IMR-90 (cell line): Measurements from ENCODE around the gene LACC1. TPM values are rescaled to one million over a fixed set of nuclear protein-coding genes. Genes with fewer than 3 reads are reported as not detected.

Experiments
- ATAC-seq: fragments of 200-7000 bp; cut with Tn5 transposase; 2 replicates; pipeline ENCODE4 v1.9.1; 2020; ENCODE audit warnings: low read depth, mild to moderate bottlenecking, moderate library complexity
- BruUV-seq: library from RNA; stranded (reverse); fragments of 400-500 nt; replicated peaks from 2 replicates; lab custom pipeline; 2021; lab: Mats Ljungman, UMichigan
- CTCF ChIA-PET: fragments of 300-600 bp; formaldehyde crosslinking; extraction: SDS; loops from one replicate; lab custom pipeline; 2021; ENCODE audit warnings: antibody characterized with exemption; lab: Yijun Ruan, JAX
- POLR2A ChIA-PET: fragments of 300-600 bp; sonication (Branson Sonifier 250); formaldehyde crosslinking; loops from one replicate; lab custom pipeline; 2022; ENCODE audit warnings: antibody characterized with exemption; ENCODE audit not compliant: unreplicated experiment; lab: Charles Lee
- DNase-seq: peaks from one replicate; pipeline ENCODE4 v3.0.0; 2013
- H2AFZ ChIP-seq: replicated peaks from 2 replicates; pipeline ENCODE3; 2013; ENCODE audit warnings: low read length, mild to moderate bottlenecking; ENCODE audit not compliant: poor library complexity
- H2AK5ac ChIP-seq: 2 replicates; pipeline ENCODE4 v1.6.1; 2013; ENCODE audit warnings: low read depth, low read length, inconsistent platforms
- H2AK9ac ChIP-seq: replicated peaks from 2 replicates; pipeline ENCODE3; 2013; ENCODE audit warnings: mild to moderate bottlenecking, low read depth, low read length, moderate library complexity; ENCODE audit not compliant: poor library complexity
- H2BK120ac ChIP-seq: 2 replicates; pipeline ENCODE4 v1.6.1; 2013; ENCODE audit warnings: low read depth, low read length, inconsistent platforms
- H2BK15ac ChIP-seq: 3 replicates; pipeline ENCODE4 v1.6.1; 2013; ENCODE audit warnings: low read depth, low read length, inconsistent platforms
- H2BK20ac ChIP-seq: 2 replicates; pipeline ENCODE4 v1.6.1; 2013; ENCODE audit warnings: low read depth, mild to moderate bottlenecking, inconsistent platforms, low read length, moderate library complexity
- H2BK5ac ChIP-seq: 2 replicates; pipeline ENCODE4 v1.6.1; 2013; ENCODE audit warnings: mild to moderate bottlenecking, low read depth, low read length, inconsistent platforms; ENCODE audit not compliant: poor library complexity, severe bottlenecking
- H3K14ac ChIP-seq: replicated peaks from 2 replicates; pipeline ENCODE4 v1.6.1; 2013; ENCODE audit warnings: low read depth, low read length, inconsistent platforms
- H3K18ac ChIP-seq: 2 replicates; pipeline ENCODE4 v1.6.1; 2013; ENCODE audit warnings: low read depth, low read length, control low read depth
- H3K23ac ChIP-seq: 2 replicates; pipeline ENCODE4 v1.6.1; 2013; ENCODE audit warnings: low read depth, low read length, inconsistent platforms
- H3K27ac ChIP-seq: 2 replicates; pipeline ENCODE4 v1.5.1; 2013; ENCODE audit warnings: mild to moderate bottlenecking, control low read depth, low read length; ENCODE audit not compliant: insufficient read depth
- H3K27me3 ChIP-seq: 2 replicates; pipeline ENCODE4 v1.6.1; 2013; ENCODE audit warnings: low read length; ENCODE audit not compliant: control insufficient read depth, insufficient read depth
- H3K36me3 ChIP-seq: 2 replicates; pipeline ENCODE4 v1.6.1; 2013; ENCODE audit warnings: low read length, mixed read lengths; ENCODE audit not compliant: control insufficient read depth, insufficient read depth
- H3K4ac ChIP-seq: 2 replicates; pipeline ENCODE4 v1.6.1; 2013; ENCODE audit warnings: low read depth, low read length, inconsistent platforms
- H3K4me1 ChIP-seq: 2 replicates; pipeline ENCODE4 v1.6.1; 2013; ENCODE audit warnings: low read length, mixed read lengths; ENCODE audit not compliant: control insufficient read depth, insufficient read depth
- H3K4me2 ChIP-seq: 2 replicates; pipeline ENCODE4 v1.6.1; 2013; ENCODE audit warnings: low read depth, mild to moderate bottlenecking, control low read depth, low read length, moderate library complexity
- H3K4me3 ChIP-seq: 2 replicates; pipeline ENCODE4 v1.5.1; 2013; ENCODE audit warnings: low read depth, mild to moderate bottlenecking, control low read depth, low read length, moderate library complexity; ENCODE audit not compliant: insufficient read depth
- H3K56ac ChIP-seq: 2 replicates; pipeline ENCODE4 v1.6.1; 2013; ENCODE audit warnings: low read length, inconsistent platforms; ENCODE audit not compliant: insufficient read depth; ENCODE audit errors: extremely low read depth
- H3K79me1 ChIP-seq, 2 experiments: 2 replicates each; pipeline ENCODE4 v1.6.1; 2013; ENCODE audit warnings: low read length in 2 of 2, inconsistent platforms in 1 of 2, low read depth in 1 of 2
- H3K9ac ChIP-seq: 2 replicates; pipeline ENCODE4 v1.6.1; 2013; ENCODE audit warnings: low read depth, low read length, control low read depth
- H3K9me1 ChIP-seq: 2 replicates; pipeline ENCODE4 v1.6.1; 2013; ENCODE audit warnings: low read length, inconsistent platforms; ENCODE audit not compliant: insufficient read depth
- H3K9me3 ChIP-seq: 2 replicates; pipeline ENCODE4 v1.6.1; 2013; ENCODE audit warnings: low read length; ENCODE audit not compliant: control insufficient read depth, insufficient read depth
- H4K20me1 ChIP-seq: 2 replicates; pipeline ENCODE4 v1.6.1; 2013; ENCODE audit warnings: low read length, inconsistent platforms; ENCODE audit not compliant: insufficient read depth
- H4K5ac ChIP-seq: 2 replicates; pipeline ENCODE4 v1.6.1; 2013; ENCODE audit warnings: mild to moderate bottlenecking, low read depth, low read length, control low read depth
- H4K8ac ChIP-seq, 2 experiments: 2 replicates each; pipeline ENCODE4 v1.6.1; 2013; ENCODE audit warnings: low read depth in 2 of 2, low read length in 2 of 2, control low read depth in 1 of 2, inconsistent platforms in 1 of 2
- H4K91ac ChIP-seq: 2 replicates; pipeline ENCODE4 v1.6.1; 2013; ENCODE audit warnings: low read depth, low read length, inconsistent platforms; ENCODE audit not compliant: insufficient read depth
- BHLHE40 ChIP-seq: fragments of 150-350 bp; IDR thresholded peaks from 2 replicates; pipeline ENCODE4 v1.6.1; 2016; ENCODE audit warnings: mild to moderate bottlenecking, low read depth, low read length
- CEBPB ChIP-seq: IDR thresholded peaks from 2 replicates; pipeline ENCODE4 v1.6.1; 2012; ENCODE audit warnings: low read depth, low read length, improper control_type of control experiment
- ELK1 ChIP-seq: fragments of 150-350 bp; IDR thresholded peaks from 2 replicates; pipeline ENCODE4 v1.6.1; 2016; ENCODE audit warnings: low read depth, mild to moderate bottlenecking, low read length, moderate library complexity, borderline replicate concordance
- FOS ChIP-seq: fragments of 150-350 bp; IDR thresholded peaks from 2 replicates; pipeline ENCODE4 v1.6.1; 2016; ENCODE audit warnings: low read depth, low read length
- RAD21 ChIP-seq: IDR thresholded peaks from 2 replicates; pipeline ENCODE4 v1.6.1; 2012; ENCODE audit warnings: low read length, improper control_type of control experiment
- SMC3 ChIP-seq: fragments of 150-350 bp; IDR thresholded peaks from 2 replicates; pipeline ENCODE4 v1.6.1; 2016; ENCODE audit warnings: low read depth, mild to moderate bottlenecking, antibody characterized with exemption, low read length, moderate library complexity
- USF2 ChIP-seq: fragments of 150-350 bp; IDR thresholded peaks from 2 replicates; pipeline ENCODE4 v1.6.1; 2017; ENCODE audit warnings: mild to moderate bottlenecking, antibody characterized with exemption, low read length, low read depth
- WGBS, 2 experiments: methylation state at CpG; one replicate each; pipeline versions ENCODE4 v1.1.5 to v1.1.7; 2013; ENCODE audit warnings: missing lambda C conversion rate in 2 of 2; ENCODE audit not compliant: insufficient read length in 1 of 2; ENCODE audit errors: extremely low coverage in 2 of 2; 5-methylcytosine and 5-hydroxymethylcytosine counted together
- dilution Hi-C: fragments of 300-500 bp; cut with HindIII; formaldehyde crosslinking; loops from one replicate; pipeline ENCODE4 v1.14.3; 2018; ENCODE audit warnings: low sequenced_read_pairs; ENCODE audit not compliant: unreplicated experiment
- in situ Hi-C: fragments of 300-500 bp; cut with MboI; formaldehyde crosslinking; loops from 3 replicates; pipeline ENCODE4 v1.14.3; 2019; ENCODE audit warnings: low sequenced_read_pairs, inconsistent platforms, mixed read lengths
- intact Hi-C: fragments of 100-400 bp; cut with micrococcal nuclease; formaldehyde crosslinking; loops from 2 replicates; pipeline ENCODE4 v1.10.0; 2022
- polyA plus RNA-seq, 3 experiments: library from polyadenylated mRNA; depleted of rRNA; stranded (reverse); fragments of >200 nt; gene quantifications; 2 replicates each; pipeline ENCODE4 v1.2.3, GENCODE V29; 2012; ENCODE audit warnings: low replicate concordance in 1 of 3
- total RNA-seq: library from RNA; depleted of rRNA; stranded (reverse); fragments of >200 nt; gene quantifications from 2 replicates; pipeline ENCODE4 v1.2.3, GENCODE V29; 2012

Gene LACC1
- total and polyA plus RNA-seq, 2 of the 4 experiments (the other 2 are of a cell fraction), result 3.2 to 4.7 TPM

- Histone ChIP-seq H3K27ac (no peak overlapping the region), H2AK9ac (no peak overlapping the region), H3K9me3 (peaks cover 4% of the 10 kb centered on the region; the same call in 1 of the 2 replicates), H2AK5ac (no peak overlapping the region), H3K56ac (no peak overlapping the region), H2BK20ac (no peak overlapping the region), H3K23ac (no peak overlapping the region), H2AFZ (no peak overlapping the region), H3K4me1 (no peaks in the 10 kb centered on the region), H4K91ac (no peak overlapping the region), H3K36me3 (no peaks in the 10 kb centered on the region), H3K14ac (no peak overlapping the region), H4K5ac (no peak overlapping the region), H2BK120ac (no peak overlapping the region), H4K20me1 (no peaks in the 10 kb centered on the region), H3K18ac (no peak overlapping the region), H3K4me2 (no peak overlapping the region), H3K79me1 (no peaks in the 10 kb centered on the region), H4K8ac (no peak overlapping the region), H3K27me3 (peaks cover 21% of the 10 kb centered on the region), H3K9ac (no peak overlapping the region), H3K4ac (no peak overlapping the region), H2BK5ac (no peak overlapping the region), H3K4me3 (no peak overlapping the region), H3K9me1 (no peaks in the 10 kb centered on the region), H2BK15ac (no peak overlapping the region)
- BruUV-seq, result no TSS peak
- DNase-seq (no peak), ATAC-seq (no peak)
- ChIA-PET POLR2A (no interaction called here), CTCF (no interaction called here)
- in situ Hi-C loops (no loop called here), intact Hi-C loops (loop anchor here (10.0 kb wide), 1 partner anchor 231 kb away; no protein-coding TSS in a partner anchor), dilution Hi-C loops (no loop called here)
- WGBS, 2 experiments, result no CpG with 5 or more reads among the region's 2 CpGs
- TF ChIP-seq BHLHE40 (no peak), ELK1 (no peak), CEBPB (no peak), USF2 (no peak), FOS (no peak), RAD21 (no peak), SMC3 (no peak)
These were observed 53.7 kb downstream of the LACC1 start for GRCh38 chr13:43933378-43933777.
